GM06990 (cell line): ENCODE data around the gene AMACR.

ENCODE experiments used
- DNase-seq: peaks from one replicate; pipeline ENCODE4 v3.0.0-alpha.2; 2011; ENCODE audit not compliant: insufficient read length; ENCODE audit errors: extremely low read depth
- H3K27me3 ChIP-seq: replicated peaks from 2 replicates; pipeline ENCODE4 v1.6.0; 2011; ENCODE audit warnings: low read length; ENCODE audit not compliant: control insufficient read depth, insufficient read depth
- H3K36me3 ChIP-seq: 2 replicates; pipeline ENCODE4 v1.5.1; 2011; ENCODE audit warnings: low read length; ENCODE audit not compliant: control insufficient read depth, insufficient read depth
- H3K4me3 ChIP-seq: replicated peaks from 2 replicates; pipeline ENCODE4 v1.5.1; 2011; ENCODE audit warnings: low read depth, mild to moderate bottlenecking, control low read depth, low read length
- CTCF ChIP-seq: IDR thresholded peaks from 2 replicates; pipeline ENCODE4 v1.5.1; 2011; ENCODE audit warnings: low read length, control low read depth, mild to moderate bottlenecking, inconsistent platforms; ENCODE audit not compliant: insufficient read depth, poor library complexity, severe bottlenecking

AMACR gene

GRCh38 chr5:34016750-34017149 is 8.9 kb upstream of the AMACR start:
- no peak for TF ChIP-seq CTCF
- no peaks in the 10 kb centered on the region for H3K36me3 ChIP-seq

GRCh38 chr5:34016222-34016621 is 8.4 kb upstream of the AMACR start:
- DNase-seq: no peak
- H3K27me3 ChIP-seq: no peaks in the 10 kb centered on the region
- no peaks in the 10 kb centered on the region for H3K36me3 ChIP-seq
- TF ChIP-seq CTCF: no peak
- H3K4me3 ChIP-seq: no peak overlapping the region

More at GRCh38 chr5:34016750-34017149, 8.9 kb upstream of the AMACR start:
- no peak for DNase-seq
- no peaks in the 10 kb centered on the region for H3K27me3 ChIP-seq
- H3K4me3 ChIP-seq: no peak overlapping the region

DNA sequence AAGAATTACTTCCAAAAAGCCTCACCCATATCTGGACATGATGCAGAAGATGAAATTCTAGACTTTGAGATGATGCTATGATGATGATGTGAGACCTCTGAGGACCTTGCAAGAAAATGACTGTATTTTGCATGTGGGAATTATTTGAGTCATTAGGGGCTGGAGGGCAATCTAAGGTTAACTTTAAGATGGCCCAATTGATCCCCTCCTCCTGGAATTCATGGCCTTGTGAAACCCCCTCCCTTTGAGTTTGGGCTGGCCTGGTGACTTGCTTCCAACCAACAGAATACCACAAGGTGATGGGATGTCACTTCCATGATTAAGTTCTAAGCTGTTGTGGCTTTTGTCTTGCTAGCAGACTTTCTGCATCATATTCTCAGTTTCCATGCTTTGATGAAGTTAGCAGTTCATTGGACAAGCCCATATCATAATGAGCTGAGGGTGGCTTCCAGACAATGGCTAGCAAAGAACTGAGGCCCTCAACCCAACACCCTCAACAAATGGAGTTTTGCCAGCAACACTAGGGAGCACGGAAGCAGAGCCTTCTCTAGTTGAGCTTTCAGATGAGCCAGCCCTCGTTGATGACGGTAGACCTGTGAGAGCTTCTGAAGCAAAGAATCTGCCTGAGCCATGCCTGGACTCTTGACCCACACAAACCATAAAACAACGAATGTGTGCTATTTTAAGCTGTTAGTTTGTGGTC is 7.4 kb upstream of the AMACR start:
- Histone ChIP-seq H3K27me3 (no peaks in the 10 kb centered on the region), H3K4me3 (no peak overlapping the region), H3K36me3 (no peaks in the 10 kb centered on the region)
- TF ChIP-seq CTCF: no peak
- no peak for DNase-seq

GRCh38 chr5:34014626-34015025 is 6.8 kb upstream of the AMACR start:
- H3K4me3 ChIP-seq: no peak overlapping the region
- H3K27me3 ChIP-seq: no peaks in the 10 kb centered on the region
- no peak for DNase-seq
- TF ChIP-seq CTCF: no peak
- H3K36me3 ChIP-seq: no peaks in the 10 kb centered on the region

DNA sequence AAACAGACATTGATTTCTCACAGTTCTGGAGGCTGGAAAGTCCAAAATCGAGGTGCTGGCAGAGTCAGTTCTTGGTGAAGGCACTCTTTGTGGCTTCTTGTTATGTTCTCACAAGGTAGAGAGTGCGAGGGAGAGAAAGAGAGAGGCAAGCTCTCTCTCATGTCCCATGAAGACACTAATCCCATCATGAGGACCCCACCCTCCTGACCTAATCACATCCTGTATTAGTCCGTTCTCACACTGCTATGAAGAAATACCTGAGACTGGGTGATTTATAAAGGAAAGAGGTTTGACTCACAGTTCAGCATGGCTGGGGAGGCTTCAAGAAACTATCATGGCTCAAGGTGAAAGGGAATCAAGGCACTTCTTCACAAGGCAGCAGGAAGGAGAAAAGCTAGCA is 5.7 kb upstream of the AMACR start:
- no peaks in the 10 kb centered on the region for H3K27me3 ChIP-seq
- no peak for DNase-seq
- H3K4me3 ChIP-seq: no peak overlapping the region
- TF ChIP-seq CTCF: no peak
- no peaks in the 10 kb centered on the region for H3K36me3 ChIP-seq

DNA sequence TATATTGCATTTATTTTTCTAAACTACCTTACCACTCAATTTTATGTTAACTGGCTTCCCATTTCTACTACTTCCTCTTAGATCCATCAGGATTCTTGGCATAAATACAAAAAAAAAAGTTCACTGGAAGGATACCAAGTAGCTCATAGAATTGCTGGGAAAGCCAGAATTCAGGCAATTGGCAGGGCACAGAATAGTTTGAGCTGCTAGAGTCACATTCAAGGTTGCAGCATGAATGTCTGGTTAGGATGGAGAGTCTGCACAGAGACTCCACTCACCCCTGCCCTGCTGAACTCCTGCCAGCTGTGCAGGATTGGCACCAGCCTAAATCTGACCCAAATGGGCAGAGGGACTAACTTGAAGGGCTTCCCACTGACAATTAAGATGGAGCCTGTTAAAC is 4.9 kb upstream of the AMACR start:
- no peak for DNase-seq
- no peak for TF ChIP-seq CTCF
- no peak overlapping the region for H3K4me3 ChIP-seq
- H3K27me3 ChIP-seq: no peaks in the 10 kb centered on the region
- no peaks in the 10 kb centered on the region for H3K36me3 ChIP-seq
